OCI-LY3 (cell line): ENCODE measurements around the gene DLG1.

ENCODE experiments used
- CTCF ChIP-seq: fragments of 200-600, 300-600 bp; sonication (generic); IDR thresholded peaks from 2 replicates; pipeline ENCODE4 v1.5.1; 2014; ENCODE audit warnings: antibody characterized with exemption, low read length, low read depth
- EZH2phosphoT487 ChIP-seq: fragments of 200-600 bp; shearing (Covaris generic); IDR thresholded peaks from 2 replicates; pipeline ENCODE4 v1.6.1; 2018; ENCODE audit warnings: antibody characterized with exemption, mixed run types, low read depth

GRCh38 chr3:197261164-197261509 is 37.3 kb downstream of the DLG1 start:
- no peak for TF ChIP-seq CTCF
- no peak for TF ChIP-seq EZH2phosphoT487
